ENCODE results near the gene AGBL4.

GRCh38 chr1:49059087-49059486 lies 964.7 kb downstream of the AGBL4 start:
- TF ChIP-seq CTCF (optimal IDR thresholded peaks at IDR 0.05 in 1 of 3, IDR thresholded peaks at IDR 0.05 in 1 of 3, conservative IDR thresholded peaks at IDR 0.05 in 1 of 3; ENCODE audit: extremely low read depth in 1 of 3, insufficient read depth in 2 of 3, low read length in 3 of 3): no peak
- no peak for TF ChIP-seq EZH2 (IDR thresholded peaks at IDR 0.05; ENCODE audit: low read length)

Data from keratinocyte (primary cell).